Ovary (tissue), 3 donors: Measurements from ENCODE around the gene DHRS9.

Experiments
- EP300 ChIP-seq: sonication (generic); formaldehyde crosslinking; IDR thresholded peaks from one replicate; pipeline ENCODE4 v1.6.1; 2017; ENCODE audit warnings: antibody characterized with exemption
- POLR2A ChIP-seq: fragments of 450-650 bp; IDR thresholded peaks from one replicate; pipeline ENCODE4 v1.6.1; 2017; ENCODE audit warnings: antibody characterized with exemption, mild to moderate bottlenecking, moderate library complexity
- TF ChIP-seq, protein P1 (sequence below), 3 donors: fragments of 450-650 bp in 2 of 3; fragments of 200-600 bp in 1 of 3; IDR thresholded peaks; one replicate each; pipeline versions ENCODE4 v1.5.1 to v1.8.0; 2016 to 2022; ENCODE audit warnings: antibody characterized with exemption in 3 of 3, mild to moderate bottlenecking in 1 of 3
- donor health status: DM: no; HTN: no; CAD: no.

DNA sequence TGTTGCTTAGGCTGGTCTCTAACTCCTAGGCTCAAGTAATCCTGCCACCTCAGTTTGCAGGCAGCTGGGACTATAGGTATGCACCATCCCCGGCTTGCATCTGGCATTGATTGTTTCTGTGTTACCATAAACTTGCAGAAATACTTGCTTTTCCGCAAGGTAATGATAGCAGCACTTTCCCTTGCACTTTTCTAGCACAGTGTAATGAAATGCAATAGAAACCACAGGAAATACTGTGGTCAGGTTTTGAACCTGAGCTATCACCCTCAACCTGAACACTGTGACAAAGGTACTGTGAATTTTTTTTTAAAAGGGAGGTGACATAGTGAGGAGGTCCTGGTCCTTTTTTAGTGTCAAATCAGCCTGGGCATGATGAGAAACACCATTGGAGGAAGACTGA, 38.3 kb downstream of the DHRS9 start:
- TF ChIP-seq, protein P1, sequence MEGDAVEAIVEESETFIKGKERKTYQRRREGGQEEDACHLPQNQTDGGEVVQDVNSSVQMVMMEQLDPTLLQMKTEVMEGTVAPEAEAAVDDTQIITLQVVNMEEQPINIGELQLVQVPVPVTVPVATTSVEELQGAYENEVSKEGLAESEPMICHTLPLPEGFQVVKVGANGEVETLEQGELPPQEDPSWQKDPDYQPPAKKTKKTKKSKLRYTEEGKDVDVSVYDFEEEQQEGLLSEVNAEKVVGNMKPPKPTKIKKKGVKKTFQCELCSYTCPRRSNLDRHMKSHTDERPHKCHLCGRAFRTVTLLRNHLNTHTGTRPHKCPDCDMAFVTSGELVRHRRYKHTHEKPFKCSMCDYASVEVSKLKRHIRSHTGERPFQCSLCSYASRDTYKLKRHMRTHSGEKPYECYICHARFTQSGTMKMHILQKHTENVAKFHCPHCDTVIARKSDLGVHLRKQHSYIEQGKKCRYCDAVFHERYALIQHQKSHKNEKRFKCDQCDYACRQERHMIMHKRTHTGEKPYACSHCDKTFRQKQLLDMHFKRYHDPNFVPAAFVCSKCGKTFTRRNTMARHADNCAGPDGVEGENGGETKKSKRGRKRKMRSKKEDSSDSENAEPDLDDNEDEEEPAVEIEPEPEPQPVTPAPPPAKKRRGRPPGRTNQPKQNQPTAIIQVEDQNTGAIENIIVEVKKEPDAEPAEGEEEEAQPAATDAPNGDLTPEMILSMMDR (IDR thresholded peaks at IDR 0.05) = no peak
- TF ChIP-seq EP300 (no peak), POLR2A (no peak)
